GM12865 (cell line): ENCODE measurements around the gene IL4R.

Experiments used
- DNase-seq: peaks from one replicate; pipeline ENCODE4 v3.0.0; 2010; ENCODE audit warnings: low read depth
- H3K4me3 ChIP-seq: 2 replicates; pipeline ENCODE4 v1.5.1; 2011; ENCODE audit warnings: mild to moderate bottlenecking, low read depth, low read length, control low read depth
- CTCF ChIP-seq: IDR thresholded peaks from 2 replicates; pipeline ENCODE4 v1.5.1; 2011; ENCODE audit warnings: low read length, control low read depth, low read depth, inconsistent platforms; ENCODE audit not compliant: insufficient read depth; ENCODE audit errors: missing control alignments

IL4R gene

GRCh38 chr16:27290562-27290961, 23.2 kb upstream of the IL4R start:
- no peak for TF ChIP-seq CTCF
- no peak overlapping the region for H3K4me3 ChIP-seq
- no peak for DNase-seq

- no peak for DNase-seq
- no peak overlapping the region for H3K4me3 ChIP-seq
- TF ChIP-seq CTCF: no peak
Observed at GRCh38 chr16:27291106-27291505, 22.7 kb upstream of the IL4R start.

- TF ChIP-seq CTCF: no peak
- H3K4me3 ChIP-seq: no peak overlapping the region
- DNase-seq: no peak
Observed at GRCh38 chr16:27291722-27292240, 22.0 kb upstream of the IL4R start.

GRCh38 chr16:27293343-27293742, 20.4 kb upstream of the IL4R start:
- TF ChIP-seq CTCF: no peak
- no peak overlapping the region for H3K4me3 ChIP-seq
- no peak for DNase-seq

GRCh38 chr16:27298132-27298531, 15.6 kb upstream of the IL4R start:
- no peak for DNase-seq
- no peak for TF ChIP-seq CTCF
- no peak overlapping the region for H3K4me3 ChIP-seq

GRCh38 chr16:27301236-27301861, 12.4 kb upstream of the IL4R start:
- TF ChIP-seq CTCF: no peak
- H3K4me3 ChIP-seq: no peak overlapping the region
- peak; percentile 79 for DNase-seq

- no peak overlapping the region for H3K4me3 ChIP-seq
- TF ChIP-seq CTCF: no peak
- DNase-seq: peak; percentile 55
Observed at GRCh38 chr16:27302126-27302525, 11.6 kb upstream of the IL4R start.
